NT2/D1 (cell line): ENCODE results near the gene FRMD4A.

Experiments used
- SUZ12 ChIP-seq: IDR thresholded peaks from 2 replicates; pipeline ENCODE4 v1.6.1; 2011; ENCODE audit not compliant: insufficient read length, insufficient read depth; ENCODE audit errors: extremely low read depth
- YY1 ChIP-seq: IDR thresholded peaks from 2 replicates; pipeline ENCODE4 v1.6.1; 2011; ENCODE audit not compliant: insufficient read length, insufficient read depth
- ZNF274 ChIP-seq: IDR thresholded peaks from 2 replicates; pipeline ENCODE4 v1.6.1; 2011; ENCODE audit warnings: mild to moderate bottlenecking, low read depth, low read length

DNA sequence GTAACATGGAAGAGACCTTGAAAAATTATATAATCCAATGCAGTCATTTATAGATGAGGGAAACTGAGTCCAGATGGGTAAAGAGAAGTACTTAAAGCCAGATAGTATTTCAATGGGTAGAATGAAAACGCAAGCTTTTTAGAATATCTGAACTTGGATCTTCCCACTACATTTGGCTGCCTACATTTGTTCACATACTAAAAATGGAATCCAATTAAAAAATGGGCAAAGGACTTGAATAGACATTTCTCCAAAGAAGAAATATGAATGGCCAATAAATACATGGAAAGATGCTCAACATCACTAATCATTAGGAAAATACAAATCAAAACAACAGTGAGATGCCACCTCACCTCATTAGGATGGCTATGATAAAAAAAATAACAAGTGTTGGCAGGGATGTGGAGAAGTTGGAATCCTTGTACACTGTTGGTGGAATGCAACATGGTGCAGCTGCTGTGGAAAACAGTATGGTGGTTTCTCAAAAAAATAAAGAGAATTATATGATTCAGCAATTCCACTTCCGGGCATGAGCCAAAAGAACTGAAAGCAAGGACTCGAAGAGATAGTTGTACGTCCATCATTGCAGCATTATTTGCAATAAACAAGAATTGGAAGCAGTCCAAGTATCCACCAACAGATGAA, 188.0 kb downstream of the FRMD4A start:
- TF ChIP-seq ZNF274 (no peak), YY1 (no peak), SUZ12 (no peak)
